ENCODE results near the gene SLC35F1.

DNA sequence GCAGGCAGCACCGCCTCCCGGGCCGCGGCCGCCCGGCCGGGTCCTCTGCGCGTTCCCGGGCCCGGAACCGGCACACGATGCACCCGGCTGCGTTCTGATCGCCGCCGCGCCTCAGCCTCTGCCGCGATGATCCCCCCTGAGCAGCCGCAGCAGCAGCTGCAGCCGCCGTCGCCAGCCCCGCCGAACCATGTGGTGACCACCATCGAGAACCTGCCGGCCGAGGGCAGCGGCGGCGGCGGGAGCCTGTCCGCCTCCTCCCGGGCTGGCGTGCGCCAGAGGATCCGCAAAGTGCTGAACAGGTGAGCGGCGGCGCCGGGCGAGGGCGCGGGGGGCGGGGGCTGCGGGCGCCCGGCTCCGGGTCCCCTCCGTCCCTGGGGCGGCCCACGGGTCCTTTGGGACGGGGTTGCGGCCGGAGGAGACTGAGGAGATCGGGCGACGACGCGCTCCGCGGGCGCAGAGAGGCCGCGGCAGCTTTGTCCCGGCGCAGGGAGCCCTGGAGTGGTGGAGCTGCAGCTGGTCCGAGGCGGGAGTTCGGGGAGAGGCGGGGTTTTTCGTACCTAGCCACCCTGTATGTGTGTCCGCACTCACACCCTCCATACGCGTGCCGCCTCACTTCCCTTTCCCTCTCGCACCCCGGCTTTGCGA is 659 bp downstream of the SLC35F1 start:
- TF ChIP-seq CTCF (IDR thresholded peaks at IDR 0.05; ENCODE audit: insufficient read depth, low read length) (no peak), GABPA (IDR thresholded peaks at IDR 0.05; ENCODE audit: low read depth) (no peak)

Data from HL-60 (cell line).